Astrocyte of the spinal cord (primary cell): ENCODE results near the gene ZDHHC1.

Source experiments
- DNase-seq: peaks from one replicate; pipeline ENCODE4 v3.0.0; 2011; ENCODE audit warnings: low read depth, low spot score
- H3K4me3 ChIP-seq: 2 replicates; pipeline ENCODE4 v1.5.1; 2011; ENCODE audit warnings: low read depth, mild to moderate bottlenecking, low read length, moderate library complexity
- in situ Hi-C: cut with HindIII; loops from 2 replicates; pipeline ENCODE4 v1.10.0; 2017; ENCODE audit warnings: low sequenced_read_pairs
- TF ChIP-seq, protein P1 (sequence below): IDR thresholded peaks from 2 replicates; pipeline ENCODE4 v1.5.1; 2012; ENCODE audit warnings: low read depth, mild to moderate bottlenecking, low read length, inconsistent platforms

Gene ZDHHC1

DNA sequence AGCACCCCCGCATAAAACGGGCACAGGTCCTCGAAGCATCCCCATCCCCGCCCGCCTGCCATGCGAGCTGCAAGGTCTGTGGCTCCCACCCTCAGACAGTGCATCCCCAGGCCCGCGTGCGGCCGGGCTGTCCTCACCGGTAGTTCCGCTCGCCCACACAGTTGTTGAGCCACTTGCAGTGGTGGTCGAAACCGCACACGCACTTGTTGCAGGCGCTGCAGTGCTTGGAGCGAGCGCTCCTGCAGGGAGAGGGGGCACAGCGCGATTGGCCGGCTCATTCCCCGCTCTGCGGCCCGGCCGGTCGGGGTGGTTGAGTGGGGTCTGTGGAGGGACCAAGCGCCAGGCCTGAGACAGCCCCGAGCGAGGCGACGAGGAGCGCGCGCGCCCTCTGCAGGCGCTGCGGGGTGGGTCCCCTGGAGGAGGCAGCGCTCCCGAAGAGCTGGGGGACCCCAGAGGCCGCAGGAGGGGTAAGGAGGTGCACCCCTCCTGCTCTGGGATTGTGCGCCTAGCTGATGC lies 17.0 kb downstream of the ZDHHC1 start:
- in situ Hi-C loops, result no loop called here
- DNase-seq, result no peak
- TF ChIP-seq, protein P1, sequence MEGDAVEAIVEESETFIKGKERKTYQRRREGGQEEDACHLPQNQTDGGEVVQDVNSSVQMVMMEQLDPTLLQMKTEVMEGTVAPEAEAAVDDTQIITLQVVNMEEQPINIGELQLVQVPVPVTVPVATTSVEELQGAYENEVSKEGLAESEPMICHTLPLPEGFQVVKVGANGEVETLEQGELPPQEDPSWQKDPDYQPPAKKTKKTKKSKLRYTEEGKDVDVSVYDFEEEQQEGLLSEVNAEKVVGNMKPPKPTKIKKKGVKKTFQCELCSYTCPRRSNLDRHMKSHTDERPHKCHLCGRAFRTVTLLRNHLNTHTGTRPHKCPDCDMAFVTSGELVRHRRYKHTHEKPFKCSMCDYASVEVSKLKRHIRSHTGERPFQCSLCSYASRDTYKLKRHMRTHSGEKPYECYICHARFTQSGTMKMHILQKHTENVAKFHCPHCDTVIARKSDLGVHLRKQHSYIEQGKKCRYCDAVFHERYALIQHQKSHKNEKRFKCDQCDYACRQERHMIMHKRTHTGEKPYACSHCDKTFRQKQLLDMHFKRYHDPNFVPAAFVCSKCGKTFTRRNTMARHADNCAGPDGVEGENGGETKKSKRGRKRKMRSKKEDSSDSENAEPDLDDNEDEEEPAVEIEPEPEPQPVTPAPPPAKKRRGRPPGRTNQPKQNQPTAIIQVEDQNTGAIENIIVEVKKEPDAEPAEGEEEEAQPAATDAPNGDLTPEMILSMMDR, result peak; percentile 78
- H3K4me3 ChIP-seq, result no peak overlapping the region

DNA sequence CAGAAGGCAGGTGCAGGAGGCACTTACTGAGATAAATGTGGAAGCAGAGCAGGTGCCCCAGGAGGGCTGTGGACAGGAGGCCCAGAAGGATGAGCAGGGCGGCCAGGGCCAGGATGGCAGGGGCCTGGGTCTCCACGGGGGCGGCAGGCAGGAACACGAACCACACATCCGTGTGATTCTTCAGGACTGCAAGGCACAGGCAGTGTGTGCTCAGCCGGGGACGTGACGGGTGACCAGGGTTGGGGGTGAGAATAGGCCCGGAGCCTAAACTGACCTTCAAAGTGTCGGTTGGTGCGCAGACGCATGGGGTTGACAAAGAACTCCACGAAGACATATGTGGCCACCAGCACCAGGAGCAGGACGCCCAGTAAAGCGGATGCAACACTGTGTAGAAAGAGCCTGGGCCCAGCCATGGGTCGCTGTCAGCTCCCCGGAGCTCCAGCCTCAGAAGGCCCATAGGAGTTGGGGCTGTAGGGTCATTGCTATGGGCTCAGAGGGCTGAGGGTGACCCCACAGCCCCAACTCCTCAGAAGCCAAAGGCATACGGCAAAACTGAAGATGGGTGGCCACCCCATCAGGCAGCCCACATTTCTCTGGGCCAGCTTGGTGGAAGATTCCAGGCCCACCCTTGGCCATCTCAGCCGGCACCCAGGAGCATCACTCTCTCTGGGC lies 17.6 kb downstream of the ZDHHC1 start:
- H3K4me3 ChIP-seq, result no peak overlapping the region
- no peak for DNase-seq
- TF ChIP-seq, protein P1, result no peak
- in situ Hi-C loops, result no loop called here

GRCh38 chr16:67397812-67398545 lies 18.3 kb downstream of the ZDHHC1 start:
- no peak for DNase-seq
- TF ChIP-seq, protein P1, result no peak
- H3K4me3 ChIP-seq, result no peak overlapping the region
- in situ Hi-C loops, result no loop called here

DNA sequence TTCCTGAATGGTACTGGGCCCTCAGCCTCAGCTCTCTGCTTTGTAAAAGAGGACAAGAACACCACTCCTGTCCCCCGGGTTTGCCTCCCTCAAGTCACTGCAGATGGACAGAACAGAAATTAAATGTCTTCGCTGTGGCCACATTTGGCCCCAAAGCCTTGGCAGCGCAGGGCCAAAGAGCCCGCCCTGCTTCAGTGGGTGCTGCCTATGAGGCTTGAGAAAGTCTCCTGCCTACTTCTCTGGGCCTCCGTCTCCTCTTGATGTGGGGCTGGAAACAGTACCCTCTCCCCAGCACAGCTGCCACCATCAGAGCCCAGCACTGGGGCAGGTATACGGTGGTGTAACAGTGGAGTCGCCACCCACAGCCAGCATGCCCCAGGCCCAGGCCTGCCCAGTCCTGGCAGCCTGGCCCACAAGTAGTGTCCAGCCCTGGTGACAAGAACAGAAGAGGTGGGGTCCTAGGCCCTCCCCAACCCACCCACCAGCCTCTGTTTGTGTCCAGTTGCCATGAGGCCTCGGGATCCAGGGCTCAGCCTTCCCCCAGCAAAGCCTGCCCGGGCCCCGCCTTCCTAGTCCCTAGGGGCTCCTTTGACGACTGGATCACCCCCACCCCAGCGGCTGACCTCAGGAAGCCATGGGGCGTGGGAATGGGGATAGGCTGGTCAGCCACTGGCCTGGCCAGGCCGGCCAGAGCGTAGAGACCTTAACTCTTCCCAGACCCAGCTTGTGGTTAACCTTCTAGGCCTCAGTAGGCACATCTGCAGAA lies 19.1 kb downstream of the ZDHHC1 start:
- no peak for DNase-seq
- in situ Hi-C loops, result no loop called here
- TF ChIP-seq, protein P1, result no peak
- H3K4me3 ChIP-seq, result no peak overlapping the region

- TF ChIP-seq, protein P1, result no peak
- H3K4me3 ChIP-seq, result no peak overlapping the region
- in situ Hi-C loops, result no loop called here
- peak; percentile 78 for DNase-seq
These were observed 19.9 kb downstream of the ZDHHC1 start for GRCh38 chr16:67396159-67397035.
